Stimulated activated CD4-positive, alpha-beta T cell treated with anti-CD3 and anti-CD28 coated beads, Interleukin-4, amount 100 ng/mL, for 1 hour (primary cell): ENCODE data around the gene ENTREP1.
"Not testable (repeated sequence)": the region's sequence is repeated elsewhere in the genome, so short reads cannot be mapped to it uniquely, and the experiment has no call there.

Experiments used
- DNase-seq: peaks from one replicate; pipeline ENCODE4 v3.0.0-alpha.2; 2020

ENTREP1 gene

GRCh38 chr9:69324549-69325401, at the start of gene ENTREP1:
TSS of gene ENTREP1 (plus strand) at chr9:69325215. CDS start at chr9:69325310, 95 bp downstream.
- no peak for DNase-seq

GRCh38 chr9:69276775-69277174, 48.2 kb upstream of the ENTREP1 start:
- no peak for DNase-seq

- no peak for DNase-seq
Observed at GRCh38 chr9:69279084-69279731, 45.8 kb upstream of the ENTREP1 start.

DNA sequence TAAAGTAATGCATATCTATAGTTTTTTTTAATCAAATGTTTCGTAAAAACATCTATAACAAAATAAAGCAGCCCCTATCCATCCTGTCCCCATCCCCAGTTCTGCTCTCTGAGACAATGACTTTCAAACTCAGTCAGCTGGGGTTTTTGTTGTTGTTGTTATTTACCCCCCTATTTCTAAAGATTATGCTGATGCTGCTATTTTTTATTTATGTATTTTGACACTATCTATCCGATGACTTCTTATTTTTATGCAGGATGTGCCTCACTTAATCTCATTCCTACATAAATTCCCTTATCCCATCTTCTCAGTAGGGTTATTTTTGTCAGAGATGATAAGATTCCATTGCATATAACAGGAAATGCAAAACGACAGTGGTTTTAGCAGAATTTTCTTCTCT, 45.3 kb upstream of the ENTREP1 start:
- no peak for DNase-seq

DNA sequence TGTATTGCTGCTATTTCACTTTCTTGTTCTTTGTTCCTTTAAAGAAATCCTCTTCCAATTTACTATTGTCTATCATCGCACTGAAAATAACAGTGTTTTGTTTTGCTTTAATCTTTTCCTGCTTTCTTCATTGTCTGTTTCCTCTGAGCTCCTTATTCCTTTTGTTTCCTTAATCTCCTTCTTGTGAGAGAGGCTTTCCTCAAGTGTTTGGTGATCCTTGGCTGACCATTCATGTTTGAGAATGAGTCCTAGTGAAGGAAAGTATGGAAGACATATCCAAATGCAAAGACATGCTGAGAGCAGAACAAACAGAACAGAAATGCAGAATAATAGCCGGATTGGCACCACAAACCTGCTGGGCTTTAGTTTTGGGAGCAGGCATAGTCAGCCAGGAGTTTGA, 42.0 kb upstream of the ENTREP1 start:
- no peak for DNase-seq

GRCh38 chr9:69292078-69292477, 32.9 kb upstream of the ENTREP1 start:
- no peak for DNase-seq

DNA sequence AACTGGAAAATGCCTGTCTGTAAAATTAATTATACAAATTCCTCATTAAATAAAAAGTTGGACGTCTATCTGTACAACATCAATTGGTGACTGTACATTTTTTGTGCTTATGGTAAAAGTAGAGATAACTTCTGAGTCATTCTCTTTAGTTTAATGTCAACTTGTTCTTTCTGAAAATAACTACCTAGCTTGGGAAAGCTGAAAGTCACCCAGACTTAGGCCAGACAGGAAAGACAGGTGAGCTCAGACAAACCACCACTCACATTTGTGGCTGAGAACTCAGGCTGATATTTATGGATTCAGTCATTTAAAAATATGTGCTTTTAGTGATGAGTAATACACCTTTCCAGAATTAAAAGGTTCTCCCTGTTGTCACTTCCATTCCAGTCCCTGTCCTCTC, 31.9 kb upstream of the ENTREP1 start:
- DNase-seq, result no peak

GRCh38 chr9:69295872-69296552, 29.0 kb upstream of the ENTREP1 start:
- DNase-seq, result no peak

- no peak for DNase-seq
Observed at GRCh38 chr9:69297300-69297980, 27.6 kb upstream of the ENTREP1 start.

DNA sequence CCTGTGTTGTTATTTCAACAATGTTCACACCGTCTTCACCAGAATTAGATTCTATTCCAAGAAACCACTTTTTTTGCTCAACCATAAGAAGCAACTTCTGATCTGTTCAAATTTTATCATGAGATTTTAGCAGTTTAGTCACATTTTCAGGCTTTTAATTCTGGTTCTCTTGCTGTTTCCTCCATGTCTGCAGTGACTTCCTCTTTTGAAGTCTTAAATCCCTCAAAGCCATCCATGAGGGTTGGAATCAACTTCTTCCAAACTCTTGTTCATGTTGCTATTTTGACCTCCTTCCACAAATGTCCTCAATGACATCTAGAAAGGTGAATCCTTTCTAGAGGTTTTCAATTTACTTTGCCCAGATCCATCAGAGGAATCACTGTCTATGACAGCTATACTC, 25.7 kb upstream of the ENTREP1 start:
- no peak for DNase-seq

DNA sequence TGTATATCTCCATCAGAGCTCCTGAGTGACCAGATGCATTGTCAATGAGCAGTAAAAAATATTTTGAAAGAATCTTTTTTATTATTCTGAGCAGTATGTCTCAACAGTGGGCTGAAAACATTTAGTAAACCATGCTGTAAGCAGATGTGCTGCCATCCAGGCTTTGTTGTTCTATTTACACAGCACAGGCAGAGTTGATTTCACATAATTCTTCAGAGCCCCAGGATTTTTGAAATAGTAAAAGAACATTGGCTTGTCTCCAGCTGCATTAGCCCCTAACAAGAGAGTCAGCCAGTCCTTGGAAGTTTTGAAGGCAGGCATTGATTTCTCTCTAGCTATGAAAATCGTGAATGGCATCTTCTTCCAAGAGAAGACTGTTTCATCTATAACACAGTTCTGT, 25.2 kb upstream of the ENTREP1 start:
- DNase-seq, result no peak

DNA sequence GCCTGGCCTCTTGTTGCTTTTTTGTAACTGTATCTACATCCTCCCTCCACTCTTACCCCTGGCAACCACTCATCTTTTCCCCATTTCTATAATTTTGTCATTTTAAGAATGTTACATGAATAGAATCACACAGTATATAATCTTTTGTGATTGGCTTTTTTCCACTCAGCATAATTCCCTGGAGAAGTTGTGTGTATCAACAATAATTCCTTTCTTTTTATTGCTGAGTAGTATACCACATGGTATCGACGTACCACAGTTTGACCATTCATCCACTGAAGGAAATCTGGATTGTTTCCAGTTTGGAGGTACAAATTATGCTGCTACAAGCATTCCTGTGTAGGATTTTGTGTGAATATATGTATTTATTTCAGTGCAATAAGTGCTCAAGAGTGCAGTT, 21.7 kb upstream of the ENTREP1 start:
- DNase-seq, result no peak

GRCh38 chr9:69306895-69307445, 18.0 kb upstream of the ENTREP1 start:
- DNase-seq, result not testable (repeated sequence)

GRCh38 chr9:69307446-69308205, 17.4 kb upstream of the ENTREP1 start:
- no peak for DNase-seq

- DNase-seq, result no peak
Observed at GRCh38 chr9:69308206-69308931, 16.6 kb upstream of the ENTREP1 start.

DNA sequence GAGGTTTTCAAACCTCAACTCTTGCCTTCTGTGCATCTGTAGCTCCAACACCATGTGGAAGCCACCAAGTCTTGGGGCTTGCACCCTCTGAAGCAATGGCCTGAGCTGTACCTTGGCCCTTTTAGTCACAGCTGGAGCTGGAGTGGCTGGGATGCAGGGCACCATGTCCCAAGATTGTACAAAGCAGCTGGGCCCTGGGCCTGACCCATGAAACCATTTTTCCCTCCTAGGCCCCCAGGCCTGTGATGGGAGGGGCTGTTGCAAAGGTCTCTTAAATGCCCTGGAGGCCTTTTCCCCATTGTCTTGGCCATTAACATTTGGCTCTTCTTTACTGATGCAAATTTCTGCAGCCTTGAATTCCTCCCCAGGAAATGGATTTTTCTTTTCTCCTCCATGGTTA, 11.8 kb upstream of the ENTREP1 start:
- no peak for DNase-seq

GRCh38 chr9:69314547-69314946, 10.5 kb upstream of the ENTREP1 start:
- DNase-seq, result no peak

DNA sequence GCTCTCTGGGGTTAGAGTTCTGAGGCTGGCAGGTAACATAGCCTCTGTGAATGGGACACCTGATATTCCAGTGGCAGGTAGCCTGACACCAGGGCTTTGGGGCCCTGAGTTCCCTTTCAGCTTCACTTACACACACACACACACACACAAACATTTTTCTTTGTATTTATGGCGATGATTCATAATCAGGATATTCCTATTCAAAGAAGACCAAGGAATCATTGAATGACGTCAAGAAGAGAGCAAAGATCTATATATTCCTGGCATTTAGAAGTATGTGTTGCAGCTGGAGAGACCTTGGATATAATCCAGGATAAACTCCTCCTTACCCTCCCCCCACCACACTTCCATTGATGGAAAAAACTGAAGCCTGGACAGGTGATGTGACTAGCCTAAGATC, 7.9 kb upstream of the ENTREP1 start:
- no peak for DNase-seq

- DNase-seq, result no peak
Observed at GRCh38 chr9:69317894-69318293, 7.1 kb upstream of the ENTREP1 start.

DNA sequence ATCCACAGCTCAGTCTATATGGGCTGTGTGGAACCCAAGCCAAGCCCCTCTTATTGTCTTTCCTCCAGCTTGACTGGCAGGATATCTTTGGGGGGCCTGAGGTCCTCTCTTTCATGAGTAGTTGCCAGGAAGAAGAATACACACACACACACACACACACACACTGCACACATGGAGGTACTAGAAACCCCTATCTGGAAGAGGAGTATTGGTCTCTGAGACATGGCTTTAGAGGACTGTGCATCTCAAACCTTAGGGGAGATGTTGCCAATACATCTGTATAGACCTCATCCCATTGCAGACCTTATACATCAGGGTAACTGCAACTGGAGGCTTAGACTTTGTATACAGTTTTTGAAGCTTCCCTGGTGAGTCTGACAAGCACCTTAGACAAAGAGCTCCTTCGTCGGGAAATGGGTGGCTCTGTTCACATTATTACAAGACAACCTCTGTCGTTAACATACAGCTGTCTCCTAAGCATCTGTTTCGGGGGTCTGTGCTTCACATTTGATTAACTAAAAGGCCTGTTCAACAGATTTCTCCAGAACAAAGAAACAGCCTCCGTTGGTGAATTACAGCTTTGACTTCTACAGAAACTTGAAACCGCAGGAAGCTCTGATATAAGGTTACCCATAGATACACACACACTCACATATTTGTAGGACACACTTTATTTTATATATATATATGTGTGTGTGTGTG, 5.5 kb upstream of the ENTREP1 start:
- DNase-seq, result no peak

GRCh38 chr9:69322256-69322655, 2.8 kb upstream of the ENTREP1 start:
- no peak for DNase-seq
